GM12865 (cell line): Measurements from ENCODE around the gene MS4A1.

Experiments
- DNase-seq: peaks from one replicate; pipeline ENCODE4 v3.0.0; 2010; ENCODE audit warnings: low read depth
- H3K4me3 ChIP-seq: 2 replicates; pipeline ENCODE4 v1.5.1; 2011; ENCODE audit warnings: mild to moderate bottlenecking, low read depth, low read length, control low read depth
- TF ChIP-seq, protein P1 (sequence below): IDR thresholded peaks from 2 replicates; pipeline ENCODE4 v1.5.1; 2011; ENCODE audit warnings: low read length, control low read depth, low read depth, inconsistent platforms; ENCODE audit not compliant: insufficient read depth; ENCODE audit errors: missing control alignments

The MS4A1 gene

DNA sequence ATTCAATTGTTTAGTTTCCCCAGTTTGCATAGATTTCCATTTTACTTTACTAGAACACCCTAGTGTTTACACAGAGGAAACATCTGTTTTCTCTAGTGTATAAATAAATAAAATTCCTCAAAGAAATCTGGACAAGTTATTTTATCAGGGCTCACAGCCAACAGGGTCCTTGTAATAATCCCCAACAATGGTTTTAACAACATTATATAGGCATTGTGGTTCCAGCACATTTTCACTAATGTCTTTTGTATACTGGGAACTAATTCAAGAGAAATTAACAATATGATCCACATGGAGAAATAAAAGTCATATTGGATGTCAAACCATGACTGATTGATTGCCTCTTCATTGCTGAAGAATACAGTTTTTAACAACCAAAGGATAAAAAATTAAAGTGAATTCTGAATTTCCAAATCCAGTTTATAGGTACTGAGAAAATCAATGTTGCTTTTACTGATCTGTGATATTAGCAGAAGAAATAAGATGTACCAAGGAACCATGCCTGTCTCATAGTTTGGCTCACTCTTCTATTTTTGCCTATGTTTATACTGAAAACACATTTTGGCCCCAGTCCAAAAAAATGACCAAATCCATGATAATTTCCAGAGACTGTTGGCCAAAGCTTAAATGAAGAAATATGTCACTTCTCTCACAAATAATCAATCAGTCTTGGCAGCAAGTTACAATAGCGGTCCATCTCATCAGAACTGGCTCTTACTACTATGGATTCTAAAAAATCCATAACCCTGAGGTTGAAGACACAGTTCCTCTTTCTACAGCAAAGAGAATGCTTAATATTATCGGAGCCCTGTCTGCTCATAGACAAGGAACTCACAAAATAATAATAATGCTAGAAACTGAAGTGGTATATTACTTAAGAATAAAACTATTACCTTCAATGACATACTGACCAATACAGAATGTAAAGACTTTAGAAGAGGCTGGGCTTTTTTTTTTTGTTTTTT is 58.1 kb downstream of the MS4A1 start:
- H3K4me3 ChIP-seq = no peak overlapping the region
- TF ChIP-seq, protein P1, sequence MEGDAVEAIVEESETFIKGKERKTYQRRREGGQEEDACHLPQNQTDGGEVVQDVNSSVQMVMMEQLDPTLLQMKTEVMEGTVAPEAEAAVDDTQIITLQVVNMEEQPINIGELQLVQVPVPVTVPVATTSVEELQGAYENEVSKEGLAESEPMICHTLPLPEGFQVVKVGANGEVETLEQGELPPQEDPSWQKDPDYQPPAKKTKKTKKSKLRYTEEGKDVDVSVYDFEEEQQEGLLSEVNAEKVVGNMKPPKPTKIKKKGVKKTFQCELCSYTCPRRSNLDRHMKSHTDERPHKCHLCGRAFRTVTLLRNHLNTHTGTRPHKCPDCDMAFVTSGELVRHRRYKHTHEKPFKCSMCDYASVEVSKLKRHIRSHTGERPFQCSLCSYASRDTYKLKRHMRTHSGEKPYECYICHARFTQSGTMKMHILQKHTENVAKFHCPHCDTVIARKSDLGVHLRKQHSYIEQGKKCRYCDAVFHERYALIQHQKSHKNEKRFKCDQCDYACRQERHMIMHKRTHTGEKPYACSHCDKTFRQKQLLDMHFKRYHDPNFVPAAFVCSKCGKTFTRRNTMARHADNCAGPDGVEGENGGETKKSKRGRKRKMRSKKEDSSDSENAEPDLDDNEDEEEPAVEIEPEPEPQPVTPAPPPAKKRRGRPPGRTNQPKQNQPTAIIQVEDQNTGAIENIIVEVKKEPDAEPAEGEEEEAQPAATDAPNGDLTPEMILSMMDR = no peak
- DNase-seq = no peak

DNA sequence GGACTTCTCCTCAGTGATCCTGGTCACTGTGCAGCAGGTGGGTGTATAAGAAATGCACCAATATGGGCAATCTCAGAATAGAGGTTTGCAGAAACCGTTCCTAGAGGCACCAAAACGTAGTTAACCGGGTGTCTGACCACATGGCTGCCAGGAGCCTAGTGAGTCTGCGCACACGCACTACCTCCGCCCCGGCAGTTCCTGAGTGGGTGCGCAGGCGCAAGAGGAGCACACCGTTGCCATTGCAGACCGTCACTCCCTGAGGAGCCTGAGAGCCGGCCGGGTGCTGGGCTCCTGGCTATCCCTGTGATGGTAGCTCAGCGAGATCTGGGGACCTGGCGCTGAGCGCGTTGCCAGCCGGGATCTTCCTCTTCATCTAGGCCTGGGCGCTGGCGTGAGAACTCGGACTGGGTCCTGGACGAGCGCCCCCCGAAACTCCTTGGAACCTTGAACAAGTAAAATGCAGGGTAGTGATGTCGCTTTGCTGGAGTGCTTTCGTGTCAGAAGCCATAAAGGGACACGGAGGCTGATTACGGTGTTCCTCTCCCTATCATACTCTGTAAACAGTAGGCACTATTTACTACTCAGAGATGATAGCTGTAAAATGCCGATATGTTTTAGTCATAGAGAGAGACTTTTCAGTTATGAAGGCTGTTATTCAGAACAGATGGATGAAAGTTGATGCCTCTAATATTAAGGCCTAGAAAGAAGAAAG is 59.7 kb downstream of the MS4A1 start, which contains the start of gene MS4A13:
Gene MS4A13, plus strand, starts transcription at position 249 of the 712 bp plus-strand sequence. CDS start 2,692 bp downstream, outside the sequence.
- TF ChIP-seq, protein P1 = no peak
- H3K4me3 ChIP-seq = no peak within 1 kb of the TSS
- DNase-seq = no peak
